BLaER1 treated with 17β-estradiol and CSF1 and Interleukin-3, amounts not matched to agents 10 nM and 100 nM (cell line): Measurements from ENCODE around the gene THY1.
A peak's percentile ranks its signal among the peaks of the same experiment; 100 is the strongest.

ENCODE experiments used
- H3K27ac ChIP-seq, 11 experiments: shearing (Covaris generic); formaldehyde crosslinking; 2 replicates each; pipeline ENCODE4 v1.8.1; 2022
- H3K27me3 ChIP-seq, 11 experiments: shearing (Covaris generic); formaldehyde crosslinking; 2 replicates each; pipeline ENCODE4 v1.8.1; 2022
- H3K36me3 ChIP-seq, 11 experiments: shearing (Covaris generic); formaldehyde crosslinking; 2 replicates each; pipeline ENCODE4 v1.8.1; 2022
- H3K4me1 ChIP-seq, 10 experiments: shearing (Covaris generic); formaldehyde crosslinking; 2 replicates each; pipeline ENCODE4 v1.8.1; 2022
- H3K4me2 ChIP-seq, 11 experiments: shearing (Covaris generic); formaldehyde crosslinking; 2 replicates each; pipeline ENCODE4 v1.8.1; 2022
- H3K4me3 ChIP-seq, 10 experiments: shearing (Covaris generic); formaldehyde crosslinking; 2 replicates each; pipeline ENCODE4 v1.8.1; 2022
- H3K9ac ChIP-seq, 11 experiments: shearing (Covaris generic); formaldehyde crosslinking; 2 replicates each; pipeline ENCODE4 v1.8.1; 2022
- H3K9me3 ChIP-seq, 11 experiments: shearing (Covaris generic); formaldehyde crosslinking; replicated peaks in 1 of 11; 2 replicates each; pipeline ENCODE4 v1.8.1; 2022
- H4K20me1 ChIP-seq, 11 experiments: shearing (Covaris generic); formaldehyde crosslinking; 2 replicates each; pipeline ENCODE4 v1.8.1; 2022
- Cebpa-rat ChIP-seq, 11 experiments: shearing (Covaris generic); IDR thresholded peaks; 2 replicates each; pipeline ENCODE4 v1.8.1; 2022

THY1 gene

DNA sequence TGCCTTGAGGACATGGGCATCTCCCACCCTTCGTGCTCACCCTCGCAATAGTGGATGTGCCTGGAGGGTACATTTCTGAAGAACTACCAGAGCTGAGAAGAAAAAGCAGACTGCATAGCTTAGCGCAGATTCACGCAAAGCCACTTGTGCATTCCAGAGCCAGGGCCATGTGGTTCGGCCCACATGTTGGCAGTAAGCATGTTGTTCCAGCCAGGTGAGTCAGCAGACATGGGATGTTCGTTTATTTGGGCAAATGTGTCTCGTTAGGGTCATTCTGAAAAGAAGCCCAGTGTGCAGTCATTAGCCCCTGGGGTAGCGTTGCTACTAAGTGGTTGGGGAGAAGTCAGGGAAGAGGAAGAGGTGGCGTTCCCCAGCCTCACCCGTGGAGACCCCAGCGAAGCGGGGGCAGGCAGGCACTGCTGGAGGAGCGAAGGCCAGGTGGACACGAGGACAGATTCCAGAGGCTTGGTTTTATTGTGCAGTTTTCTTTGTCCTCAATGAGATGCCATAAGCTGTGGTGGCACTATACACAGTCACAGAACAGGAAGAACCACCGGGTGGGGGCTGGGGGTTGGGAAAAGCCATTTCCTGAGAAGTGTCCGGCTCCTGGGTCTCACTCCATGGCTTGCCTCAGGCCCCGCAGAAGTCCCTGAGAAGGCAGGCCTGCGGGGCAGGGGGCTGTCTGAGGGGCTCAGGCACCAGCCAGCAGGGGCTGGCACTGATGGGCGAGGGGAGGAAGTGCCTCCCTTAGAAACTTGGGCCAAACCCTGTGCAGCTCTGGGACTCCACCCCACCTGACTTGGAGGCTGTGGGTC lies 5.0 kb downstream of the THY1 start:
- no peak overlapping the region for H3K4me2 ChIP-seq

DNA sequence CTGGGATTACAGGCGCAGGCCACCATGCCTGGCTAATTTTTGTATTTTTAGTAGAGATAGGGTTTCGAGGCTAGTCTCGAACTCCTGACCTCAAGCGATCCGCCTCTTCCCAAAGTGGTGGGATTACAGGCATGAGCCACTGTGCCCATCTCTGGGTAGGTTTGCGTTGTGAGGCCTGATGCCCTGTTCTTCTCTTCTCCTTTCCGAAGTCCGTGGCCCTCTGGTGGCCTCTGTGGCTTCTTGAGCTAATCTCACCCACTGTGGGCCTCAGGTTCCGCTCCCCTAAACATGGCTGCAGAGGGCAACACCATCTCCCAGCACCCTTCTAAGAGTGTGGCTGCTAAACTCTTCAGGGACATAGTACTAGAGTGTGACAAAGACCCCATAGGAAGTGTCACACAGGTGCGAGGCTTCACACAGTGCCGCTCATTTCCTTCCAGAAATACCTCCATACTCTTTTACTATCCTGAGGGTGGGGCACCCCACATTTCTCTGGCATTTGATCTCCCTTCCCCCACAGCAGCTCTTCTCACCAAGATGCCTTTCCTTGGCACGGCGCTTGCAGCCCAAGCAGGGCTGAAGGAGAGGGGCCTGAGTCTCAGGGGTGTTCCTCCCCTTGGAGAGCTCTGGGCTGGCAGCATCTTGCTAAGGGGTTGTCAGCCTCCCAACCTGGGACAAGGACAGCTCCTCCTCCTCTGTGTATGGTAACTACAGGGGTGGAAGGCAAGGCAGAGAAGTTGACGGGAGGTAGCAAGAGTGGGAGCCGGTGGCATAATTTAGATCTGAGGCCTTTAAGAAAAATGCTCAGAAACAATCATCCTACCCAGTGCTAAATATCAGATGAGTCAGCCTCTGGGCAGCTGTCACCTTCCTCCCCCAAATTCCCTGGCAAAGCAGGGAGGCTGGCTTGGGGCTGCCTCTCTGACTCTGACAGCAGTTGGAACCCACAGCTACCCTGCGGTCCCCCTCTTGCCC lies 6.1 kb downstream of the THY1 start:
- Histone ChIP-seq H3K4me2 (0 out of 22 replicates have a peak overlapping the region, but pooled peaks of 1 of the 11 experiments have one; percentile 15), H3K9ac (no peak overlapping the region), H3K36me3 (no peaks in the 10 kb centered on the region), H3K4me1 (peaks cover 2 to 6% (median 5%) of the 10 kb centered on the region in 10 experiments), H3K27me3 (peaks cover 21 to 29% (median 27%) of the 10 kb centered on the region in 11 experiments), H3K4me3 (no peak overlapping the region), H3K27ac (no peak overlapping the region), H4K20me1 (peaks cover 0 to 19% (median 3%) of the 10 kb centered on the region in 11 experiments; a peak in 11 of 22 replicates), H3K9me3 (peaks cover 0 to 9% (median 5%) of the 10 kb centered on the region in 11 experiments; a peak in 6 of 22 replicates)
- TF ChIP-seq Cebpa-rat (IDR thresholded peaks at IDR 0.05): no peak

More for the DNA sequence above, 5.0 kb downstream of the THY1 start:
- no peak for TF ChIP-seq Cebpa-rat (IDR thresholded peaks at IDR 0.05)
- Histone ChIP-seq H3K36me3 (no peaks in the 10 kb centered on the region), H3K27me3 (peaks cover 31 to 39% (median 37%) of the 10 kb centered on the region in 11 experiments), H3K4me1 (peaks cover 12 to 17% (median 15%) of the 10 kb centered on the region in 10 experiments), H3K9me3 (peaks cover 0 to 9% (median 5%) of the 10 kb centered on the region in 11 experiments; a peak in 6 of 22 replicates), H4K20me1 (peaks cover 0 to 24% (median 7%) of the 10 kb centered on the region in 11 experiments; a peak in 11 of 22 replicates), H3K27ac (no peak overlapping the region), H3K4me3 (no peak overlapping the region), H3K9ac (no peak overlapping the region)

- Histone ChIP-seq H3K9ac (no peak overlapping the region), H3K4me3 (no peak overlapping the region), H3K27ac (no peak overlapping the region), H3K36me3 (no peaks in the 10 kb centered on the region), H4K20me1 (peaks cover 0 to 11% (median 0%) of the 10 kb centered on the region in 11 experiments; a peak in 5 of 22 replicates), H3K4me1 (no peaks in the 10 kb centered on the region), H3K4me2 (no peak overlapping the region), H3K27me3 (peaks cover 12 to 19% (median 18%) of the 10 kb centered on the region in 11 experiments), H3K9me3 (peaks cover 0 to 9% (median 5%) of the 10 kb centered on the region in 11 experiments; a peak in 6 of 22 replicates)
- no peak for TF ChIP-seq Cebpa-rat (IDR thresholded peaks at IDR 0.05)
Observed at GRCh38 chr11:119415966-119416365, 7.0 kb downstream of the THY1 start.

GRCh38 chr11:119415517-119415916 lies 7.5 kb downstream of the THY1 start:
- H3K4me2 ChIP-seq: no peak overlapping the region
- no peak overlapping the region for H3K9ac ChIP-seq
- no peak for TF ChIP-seq Cebpa-rat (IDR thresholded peaks at IDR 0.05)
- no peak overlapping the region for H3K4me3 ChIP-seq
- H3K4me1 ChIP-seq: no peaks in the 10 kb centered on the region
- H4K20me1 ChIP-seq: peaks cover 0 to 7% (median 0%) of the 10 kb centered on the region in 11 experiments; a peak in 3 of 22 replicates
- H3K27me3 ChIP-seq: peaks cover 7 to 15% (median 13%) of the 10 kb centered on the region in 11 experiments
- peaks cover 0 to 9% (median 5%) of the 10 kb centered on the region in 11 experiments; a peak in 6 of 22 replicates for H3K9me3 ChIP-seq
- no peak overlapping the region for H3K27ac ChIP-seq
- no peaks in the 10 kb centered on the region for H3K36me3 ChIP-seq

DNA sequence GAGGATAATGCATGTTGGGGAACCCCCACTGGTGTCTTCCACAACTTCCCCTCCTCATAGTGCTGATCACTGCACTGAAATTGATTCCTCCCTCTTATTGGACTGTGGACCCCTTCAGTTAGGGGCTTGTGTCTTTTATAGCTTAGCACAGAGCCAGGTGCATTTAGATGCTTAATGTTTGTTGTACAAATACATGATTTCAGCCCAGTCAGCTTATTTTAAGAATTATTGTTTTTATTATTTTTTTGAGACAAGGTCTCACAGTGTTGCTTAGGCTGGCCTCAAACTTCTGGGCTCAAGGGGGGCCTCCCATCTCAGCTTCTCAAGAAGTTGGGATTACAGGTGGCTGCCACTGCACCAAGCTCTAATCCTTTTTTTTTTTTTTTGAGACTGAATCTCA lies 8.2 kb downstream of the THY1 start:
- Histone ChIP-seq H4K20me1 (no peaks in the 10 kb centered on the region), H3K27ac (no peak overlapping the region), H3K4me3 (no peak overlapping the region), H3K9me3 (peaks cover 0 to 9% (median 5%) of the 10 kb centered on the region in 11 experiments; a peak in 6 of 22 replicates), H3K36me3 (no peaks in the 10 kb centered on the region), H3K9ac (no peak overlapping the region), H3K4me1 (no peaks in the 10 kb centered on the region), H3K4me2 (no peak overlapping the region), H3K27me3 (peaks cover 0 to 7% (median 5%) of the 10 kb centered on the region in 11 experiments; a peak in 12 of 22 replicates)
- TF ChIP-seq Cebpa-rat (IDR thresholded peaks at IDR 0.05): no peak

GRCh38 chr11:119414321-119414720 lies 8.7 kb downstream of the THY1 start:
- H3K4me1 ChIP-seq: no peaks in the 10 kb centered on the region
- H3K9ac ChIP-seq: no peak overlapping the region
- H3K36me3 ChIP-seq: no peaks in the 10 kb centered on the region
- no peaks in the 10 kb centered on the region for H4K20me1 ChIP-seq
- no peak overlapping the region for H3K4me2 ChIP-seq
- no peak overlapping the region for H3K4me3 ChIP-seq
- peaks cover 0 to 9% (median 5%) of the 10 kb centered on the region in 11 experiments; a peak in 6 of 22 replicates for H3K9me3 ChIP-seq
- H3K27ac ChIP-seq: no peak overlapping the region
- peaks cover 0 to 3% (median 1%) of the 10 kb centered on the region in 11 experiments; a peak in 4 of 22 replicates for H3K27me3 ChIP-seq
- no peak for TF ChIP-seq Cebpa-rat (IDR thresholded peaks at IDR 0.05)

- no peaks in the 10 kb centered on the region for H4K20me1 ChIP-seq
- H3K36me3 ChIP-seq: no peaks in the 10 kb centered on the region
- no peaks in the 10 kb centered on the region for H3K27me3 ChIP-seq
- H3K9me3 ChIP-seq: peaks cover 0 to 9% (median 5%) of the 10 kb centered on the region in 11 experiments; a peak in 6 of 22 replicates
- no peak overlapping the region for H3K9ac ChIP-seq
- H3K4me3 ChIP-seq: no peak overlapping the region
- no peak overlapping the region for H3K27ac ChIP-seq
- H3K4me1 ChIP-seq: no peaks in the 10 kb centered on the region
- no peak overlapping the region for H3K4me2 ChIP-seq
- no peak for TF ChIP-seq Cebpa-rat (IDR thresholded peaks at IDR 0.05)
Observed at GRCh38 chr11:119412072-119412471, 10.9 kb downstream of the THY1 start.

DNA sequence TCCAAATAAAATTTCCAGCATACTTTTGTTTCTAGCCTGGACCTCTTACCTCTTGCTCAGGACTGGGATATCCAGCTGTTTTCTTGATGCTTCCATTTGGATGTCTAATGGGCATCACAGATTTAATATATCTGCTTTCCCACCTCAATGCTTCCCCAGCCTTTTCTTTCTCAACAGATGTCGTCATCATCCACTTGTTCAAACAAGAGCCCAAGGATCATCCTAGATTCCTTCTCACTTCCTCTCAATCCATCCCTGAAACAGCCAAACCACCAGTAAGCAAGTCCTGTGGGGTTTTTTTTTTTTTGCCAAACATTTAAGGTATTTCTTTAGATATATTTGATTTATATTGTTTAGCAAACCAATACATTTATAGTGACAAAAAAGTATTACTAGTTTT lies 12.5 kb downstream of the THY1 start:
- Histone ChIP-seq H4K20me1 (no peaks in the 10 kb centered on the region), H3K9me3 (peaks cover 0 to 9% (median 5%) of the 10 kb centered on the region in 11 experiments; a peak in 6 of 22 replicates), H3K4me3 (no peak overlapping the region), H3K4me2 (no peak overlapping the region), H3K4me1 (peaks cover 0 to 11% (median 2%) of the 10 kb centered on the region in 10 experiments; a peak in 5 of 20 replicates), H3K27me3 (no peaks in the 10 kb centered on the region), H3K27ac (no peak overlapping the region), H3K9ac (no peak overlapping the region), H3K36me3 (no peaks in the 10 kb centered on the region)
- no peak for TF ChIP-seq Cebpa-rat (IDR thresholded peaks at IDR 0.05)
